Measurements from ENCODE around the gene NLRC5. TPM values are rescaled to one million over a fixed set of nuclear protein-coding genes. Genes with fewer than 3 reads are reported as not detected.

The NLRC5 gene
- total RNA-seq, 1 donor from 2014 or later = not detected

DNA sequence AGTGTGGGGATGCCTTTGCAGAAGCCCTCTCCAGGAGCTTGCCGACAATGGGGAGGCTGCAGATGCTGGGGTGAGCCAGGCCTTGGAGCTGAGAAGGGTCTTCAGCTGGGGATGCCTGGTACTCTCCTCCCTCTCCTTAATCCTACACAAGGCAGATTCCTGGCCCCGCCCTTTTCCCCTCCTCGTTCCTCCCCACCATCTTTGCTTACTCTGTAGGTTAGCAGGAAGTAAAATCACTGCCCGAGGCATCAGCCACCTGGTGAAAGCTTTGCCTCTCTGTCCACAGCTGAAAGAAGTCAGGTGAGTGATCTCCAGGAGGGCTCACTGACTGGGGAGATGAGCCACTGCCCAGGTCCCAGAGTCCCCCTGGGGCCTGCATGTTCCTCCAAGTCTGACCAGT lies 38.7 kb downstream of the NLRC5 start:
- H3K79me2 ChIP-seq (ENCODE audit: low read depth) = no peaks in the 10 kb centered on the region
- H3K4me1 ChIP-seq = no peaks in the 10 kb centered on the region
- H3K4me2 ChIP-seq = no peak overlapping the region
- H3K9me3 ChIP-seq (ENCODE audit: low read depth) = no peaks in the 10 kb centered on the region
- H3K27ac ChIP-seq = no peak overlapping the region
- Mint-ChIP-seq H3K4me3 (no peak overlapping the region), H3K36me3 (no peaks in the 10 kb centered on the region), H3K27ac (no peak overlapping the region), H3K9me3 (no peaks in the 10 kb centered on the region), H3K4me1 (no peaks in the 10 kb centered on the region), H3K27me3 (ENCODE audit: insufficient read depth, low read depth) (peaks cover 7% of the 10 kb centered on the region)
- no peak for DNase-seq (ENCODE audit: low spot score)
- H3F3A ChIP-seq (ENCODE audit: low read depth) = no peaks in the 10 kb centered on the region
- H4K20me1 ChIP-seq (ENCODE audit: low read depth) = no peaks in the 10 kb centered on the region
- H3K27me3 ChIP-seq = no peaks in the 10 kb centered on the region
- H3K9ac ChIP-seq = no peak overlapping the region
- TF ChIP-seq EZH2phosphoT487 (IDR thresholded peaks at IDR 0.05) (no peak), EZH2 (IDR thresholded peaks at IDR 0.05) (no peak)
- TF ChIP-seq, protein P1, sequence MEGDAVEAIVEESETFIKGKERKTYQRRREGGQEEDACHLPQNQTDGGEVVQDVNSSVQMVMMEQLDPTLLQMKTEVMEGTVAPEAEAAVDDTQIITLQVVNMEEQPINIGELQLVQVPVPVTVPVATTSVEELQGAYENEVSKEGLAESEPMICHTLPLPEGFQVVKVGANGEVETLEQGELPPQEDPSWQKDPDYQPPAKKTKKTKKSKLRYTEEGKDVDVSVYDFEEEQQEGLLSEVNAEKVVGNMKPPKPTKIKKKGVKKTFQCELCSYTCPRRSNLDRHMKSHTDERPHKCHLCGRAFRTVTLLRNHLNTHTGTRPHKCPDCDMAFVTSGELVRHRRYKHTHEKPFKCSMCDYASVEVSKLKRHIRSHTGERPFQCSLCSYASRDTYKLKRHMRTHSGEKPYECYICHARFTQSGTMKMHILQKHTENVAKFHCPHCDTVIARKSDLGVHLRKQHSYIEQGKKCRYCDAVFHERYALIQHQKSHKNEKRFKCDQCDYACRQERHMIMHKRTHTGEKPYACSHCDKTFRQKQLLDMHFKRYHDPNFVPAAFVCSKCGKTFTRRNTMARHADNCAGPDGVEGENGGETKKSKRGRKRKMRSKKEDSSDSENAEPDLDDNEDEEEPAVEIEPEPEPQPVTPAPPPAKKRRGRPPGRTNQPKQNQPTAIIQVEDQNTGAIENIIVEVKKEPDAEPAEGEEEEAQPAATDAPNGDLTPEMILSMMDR (IDR thresholded peaks at IDR 0.05) = no peak
- H3K4me3 ChIP-seq = no peak overlapping the region
- H2AFZ ChIP-seq (replicated peaks) = no peak overlapping the region
- no peaks in the 10 kb centered on the region for H3K36me3 ChIP-seq

DNA sequence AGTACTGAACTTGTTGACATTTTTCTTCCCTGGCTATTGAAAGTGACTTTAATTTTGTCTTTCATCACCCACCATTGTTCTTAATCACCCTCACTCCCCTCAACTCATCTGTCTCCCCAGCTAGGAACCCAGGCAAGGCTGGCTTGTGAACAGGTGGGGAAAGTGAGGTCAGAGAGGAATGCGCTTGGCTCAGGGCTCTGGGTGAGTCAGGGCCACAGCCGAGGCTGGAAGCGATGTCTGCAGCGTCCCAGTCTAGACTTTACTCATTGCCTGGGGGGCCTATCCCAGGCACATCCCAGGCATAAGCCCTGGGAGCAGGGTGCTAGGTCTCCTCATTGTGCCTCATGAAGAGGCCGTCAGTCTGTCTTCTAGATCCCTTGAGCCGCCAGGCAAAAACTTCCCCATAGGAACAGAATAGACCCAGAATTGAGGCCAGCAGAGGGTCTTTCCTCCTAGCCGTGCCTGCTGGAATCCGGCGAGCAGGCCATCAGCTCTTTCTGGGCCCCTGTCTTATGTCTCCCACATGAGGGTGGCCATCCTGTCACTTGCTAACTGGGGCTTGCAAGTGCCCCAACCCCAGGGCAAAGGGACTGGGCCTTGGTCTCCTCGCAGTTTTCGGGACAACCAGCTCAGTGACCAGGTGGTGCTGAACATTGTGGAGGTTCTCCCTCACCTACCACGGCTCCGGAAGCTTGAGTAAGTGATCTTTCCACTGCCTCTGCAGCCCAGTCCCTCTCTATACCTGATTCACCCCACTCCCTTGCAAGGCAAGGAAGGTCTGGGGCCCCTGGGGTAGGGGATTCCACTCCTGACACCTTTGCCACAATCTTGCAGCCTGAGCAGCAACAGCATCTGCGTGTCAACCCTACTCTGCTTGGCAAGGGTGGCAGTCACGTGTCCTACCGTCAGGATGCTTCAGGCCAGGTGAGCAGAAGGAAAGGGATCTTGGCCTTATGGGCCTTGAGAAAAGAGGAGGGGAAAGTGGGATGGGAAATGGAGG lies 40.1 kb downstream of the NLRC5 start:
- Mint-ChIP-seq H3K4me1 (no peaks in the 10 kb centered on the region), H3K36me3 (no peaks in the 10 kb centered on the region), H3K27ac (peak overlapping the region; percentile 72), H3K4me3 (no peak overlapping the region), H3K9me3 (no peaks in the 10 kb centered on the region), H3K27me3 (ENCODE audit: insufficient read depth, low read depth) (peaks cover 9% of the 10 kb centered on the region)
- no peak for DNase-seq (ENCODE audit: low spot score)
- Histone ChIP-seq H2AFZ (replicated peaks) (no peak overlapping the region), H3F3A (ENCODE audit: low read depth) (no peaks in the 10 kb centered on the region), H3K9me3 (ENCODE audit: low read depth) (no peaks in the 10 kb centered on the region), H3K27ac (no peak overlapping the region), H3K79me2 (ENCODE audit: low read depth) (no peaks in the 10 kb centered on the region), H4K20me1 (ENCODE audit: low read depth) (no peaks in the 10 kb centered on the region), H3K9ac (no peak overlapping the region), H3K4me2 (no peak overlapping the region), H3K27me3 (no peaks in the 10 kb centered on the region), H3K4me1 (no peaks in the 10 kb centered on the region), H3K36me3 (no peaks in the 10 kb centered on the region), H3K4me3 (no peak overlapping the region)
- TF ChIP-seq EZH2 (IDR thresholded peaks at IDR 0.05) = no peak
- TF ChIP-seq, protein P1 (IDR thresholded peaks at IDR 0.05) = no peak
- no peak for TF ChIP-seq EZH2phosphoT487 (IDR thresholded peaks at IDR 0.05)

DNA sequence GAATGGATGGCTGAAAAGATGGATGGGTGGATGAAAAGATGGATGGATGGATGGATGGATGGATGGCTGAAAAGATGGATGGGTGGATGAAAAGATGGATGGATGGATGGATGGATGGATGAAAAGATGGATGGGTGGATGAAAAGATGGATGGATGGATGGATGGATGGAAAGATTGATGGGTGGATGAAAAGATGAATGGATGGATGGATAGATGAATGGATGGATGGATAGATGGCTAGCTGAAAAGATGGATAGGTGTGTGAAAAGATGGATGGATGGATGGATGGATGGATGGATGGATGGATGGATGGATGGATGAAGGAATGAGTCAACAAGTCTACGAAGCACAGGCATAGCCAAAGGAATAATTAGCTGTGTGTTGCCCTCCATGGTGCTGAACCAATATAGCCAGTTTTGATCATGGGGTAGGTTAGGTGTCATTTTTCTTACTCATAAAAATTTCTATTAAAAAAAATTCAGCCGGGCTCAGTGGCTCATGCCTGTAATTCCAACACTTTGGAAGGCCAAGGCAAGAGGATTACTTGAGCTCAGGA lies 41.1 kb downstream of the NLRC5 start:
- no peak overlapping the region for H2AFZ ChIP-seq (replicated peaks)
- H3K27me3 Mint-ChIP-seq (ENCODE audit: insufficient read depth, low read depth) = peaks cover 9% of the 10 kb centered on the region
- H3K36me3 Mint-ChIP-seq = no peaks in the 10 kb centered on the region
- no peaks in the 10 kb centered on the region for H3K4me1 ChIP-seq
- no peaks in the 10 kb centered on the region for H3K9me3 Mint-ChIP-seq
- H3K79me2 ChIP-seq (ENCODE audit: low read depth) = no peaks in the 10 kb centered on the region
- H3K4me3 Mint-ChIP-seq = no peak overlapping the region
- H3K4me2 ChIP-seq = no peak overlapping the region
- no peaks in the 10 kb centered on the region for H3K27me3 ChIP-seq
- no peaks in the 10 kb centered on the region for H4K20me1 ChIP-seq (ENCODE audit: low read depth)
- H3K27ac Mint-ChIP-seq = no peak overlapping the region
- H3K9ac ChIP-seq = no peak overlapping the region
- H3K36me3 ChIP-seq = no peaks in the 10 kb centered on the region
- no peak overlapping the region for H3K27ac ChIP-seq
- no peak overlapping the region for H3K4me3 ChIP-seq
- no peak for TF ChIP-seq EZH2 (IDR thresholded peaks at IDR 0.05)
- TF ChIP-seq, protein P1 (IDR thresholded peaks at IDR 0.05) = no peak
- TF ChIP-seq EZH2phosphoT487 (IDR thresholded peaks at IDR 0.05) = no peak
- no peaks in the 10 kb centered on the region for H3K9me3 ChIP-seq (ENCODE audit: low read depth)
- H3F3A ChIP-seq (ENCODE audit: low read depth) = no peaks in the 10 kb centered on the region
- no peak for DNase-seq (ENCODE audit: low spot score)
- H3K4me1 Mint-ChIP-seq = no peaks in the 10 kb centered on the region

All from neural progenitor cell (in vitro differentiated cells).